Posterior vena cava (tissue), 2 donors: Measurements from ENCODE around the gene PKNOX2. TPM values are rescaled to one million over a fixed set of nuclear protein-coding genes. Genes with fewer than 3 reads are reported as not detected.

Source experiments
- DNase-seq: peaks from one replicate; pipeline ENCODE4 v3.0.0-alpha.2; 2020; ENCODE audit warnings: low spot score
- intact Hi-C, 2 donors: fragments of 100-400 bp; cut with DNase I; formaldehyde crosslinking; loops; one replicate each; pipeline versions ENCODE4 v1.14.1 to v1.14.2; 2022 to 2023
- total RNA-seq, 2 donors: library from RNA; stranded (reverse); fragmentation: NEBNext Ultra II Directional; extraction: Animal tissue kit (Norgen Biotek cat#: 25700); gene quantifications; one replicate each; pipeline ENCODE4 v1.2.1, GENCODE V29; 2021
- donor health status: DM: yes; HTN: yes; CAD: no.
- donor health status: DM: yes; HTN: yes; CAD: no.

PKNOX2 gene
- total RNA-seq, 2 donors from 2014 or later = 8.2 to 8.3 TPM

GRCh38 chr11:125423247-125423849, 258.8 kb downstream of the PKNOX2 start:
- DNase-seq = no peak
- intact Hi-C loops = no loop called here

- peak; percentile 87 for DNase-seq
- intact Hi-C loops = no loop called here
Observed at GRCh38 chr11:125425601-125426000, 261.1 kb downstream of the PKNOX2 start.

GRCh38 chr11:125426818-125427528, 262.4 kb downstream of the PKNOX2 start:
- intact Hi-C loops = no loop called here
- DNase-seq = peak; percentile 68

GRCh38 chr11:125428486-125429173, 264.1 kb downstream of the PKNOX2 start:
- intact Hi-C loops = no loop called here
- peak; percentile 46 for DNase-seq

- DNase-seq = peak; percentile 81
- intact Hi-C loops = no loop called here
Observed at GRCh38 chr11:125429174-125429707, 264.7 kb downstream of the PKNOX2 start.

- DNase-seq = peak; percentile 64
- intact Hi-C loops = no loop called here
Observed at GRCh38 chr11:125429807-125430678, 265.5 kb downstream of the PKNOX2 start.

GRCh38 chr11:125431009-125431408, 266.5 kb downstream of the PKNOX2 start:
- intact Hi-C loops = no loop called here

GRCh38 chr11:125431481-125431880, 266.9 kb downstream of the PKNOX2 start:
- intact Hi-C loops = no loop called here
- DNase-seq = no peak

More at GRCh38 chr11:125431009-125431408, 266.5 kb downstream of the PKNOX2 start:
- no peak for DNase-seq

GRCh38 chr11:125433454-125434121, 269.0 kb downstream of the PKNOX2 start:
- intact Hi-C loops = no loop called here
- no peak for DNase-seq

GRCh38 chr11:125435461-125436238, 271.1 kb downstream of the PKNOX2 start:
- DNase-seq = no peak
- intact Hi-C loops = no loop called here

- intact Hi-C loops = no loop called here
- no peak for DNase-seq
Observed at GRCh38 chr11:125441648-125442410, 277.3 kb downstream of the PKNOX2 start.

GRCh38 chr11:125442946-125443345, 278.4 kb downstream of the PKNOX2 start:
- intact Hi-C loops = no loop called here
- DNase-seq = no peak

- DNase-seq = no peak
- intact Hi-C loops = no loop called here
Observed at GRCh38 chr11:125443767-125444311, 279.3 kb downstream of the PKNOX2 start.

GRCh38 chr11:125445731-125446130, 281.2 kb downstream of the PKNOX2 start:
- DNase-seq = no peak
- intact Hi-C loops = no loop called here

- no peak for DNase-seq
- intact Hi-C loops = no loop called here
Observed at GRCh38 chr11:125446279-125446678, 281.7 kb downstream of the PKNOX2 start.

GRCh38 chr11:125447721-125448120, 283.2 kb downstream of the PKNOX2 start:
- DNase-seq = no peak
- intact Hi-C loops = no loop called here

GRCh38 chr11:125448136-125448535, 283.6 kb downstream of the PKNOX2 start:
- DNase-seq = no peak
- intact Hi-C loops = no loop called here
